H1 (cell line): ENCODE results near the gene CACNG4.

Experiments used
- CHD1 ChIP-seq: IDR thresholded peaks from 2 replicates; pipeline ENCODE4 v1.6.1; 2012; ENCODE audit warnings: low read depth, low read length, improper control_type of control experiment
- CREB1 ChIP-seq: IDR thresholded peaks from 2 replicates; pipeline ENCODE4 v1.6.1; 2012; ENCODE audit warnings: inconsistent platforms
- CTCF ChIP-seq, 3 experiments: IDR thresholded peaks; 1 replicate in 2 of 3; 2 replicates in 1 of 3; pipeline versions ENCODE4 v1.5.1 to v1.6.1; 2011; ENCODE audit warnings: low read length in 3 of 3, mild to moderate bottlenecking in 3 of 3, inconsistent platforms in 2 of 3, low read depth in 1 of 3, moderate library complexity in 1 of 3; ENCODE audit not compliant: insufficient read depth in 1 of 3; ENCODE audit errors: control extremely low read depth in 1 of 3
- EZH2 ChIP-seq: fragments of 200-600 bp; sonication (generic); IDR thresholded peaks from 2 replicates; pipeline ENCODE4 v1.7.1; 2012; ENCODE audit warnings: low read depth, mild to moderate bottlenecking, moderate library complexity, low read length, inconsistent platforms; ENCODE audit not compliant: severe bottlenecking
- PHF8 ChIP-seq: fragments of 200-600 bp; sonication (generic); conservative IDR thresholded peaks from 2 replicates; pipeline ENCODE4 v1.7.1; 2012; ENCODE audit warnings: low read depth, mild to moderate bottlenecking, inconsistent platforms, low read length, moderate library complexity
- POLR2AphosphoS5 ChIP-seq: IDR thresholded peaks from 2 replicates; pipeline ENCODE4 v1.6.1; 2011; ENCODE audit warnings: low read depth, low read length
- POU5F1 ChIP-seq: IDR thresholded peaks from 2 replicates; pipeline ENCODE4 v1.6.1; 2011; ENCODE audit warnings: low read depth, mild to moderate bottlenecking, low read length, moderate library complexity

GRCh38 chr17:66918896-66919295 lies 45.6 kb upstream of the CACNG4 start:
- TF ChIP-seq POU5F1 (no peak), PHF8 (no peak), CHD1 (no peak), CTCF (IDR thresholded peaks at IDR 0.05; ENCODE audit: control extremely low read depth in 1 of 3, insufficient read depth in 1 of 3, low read depth in 1 of 3, low read length in 3 of 3) (no peak), POLR2AphosphoS5 (no peak), CREB1 (no peak), EZH2 (no peak)
